ENCODE data around the gene CLTA.

GRCh38 chr9:36189976-36190375, 745 bp upstream of the CLTA start:
- TF ChIP-seq MYC (IDR thresholded peaks at IDR 0.05; ENCODE audit: low read depth, low read length) (no peak), EZH2 (IDR thresholded peaks at IDR 0.05; ENCODE audit: borderline replicate concordance, low read depth, low read length, severe bottlenecking) (no peak), CTCF (IDR thresholded peaks at IDR 0.05; ENCODE audit: extremely low read depth in 1 of 2, insufficient read depth in 1 of 2, low read depth in 1 of 2, low read length in 2 of 2) (no peak), GATA2 (IDR thresholded peaks at IDR 0.05; ENCODE audit: insufficient read depth, insufficient read length, low read depth, low read length) (no peak)

Data from endothelial cell of umbilical vein (primary cell).